Measurements from ENCODE around the gene CTXND1. TPM values are rescaled to one million over a fixed set of nuclear protein-coding genes. Genes with fewer than 3 reads are reported as not detected.

Gene CTXND1
- polyA plus RNA-seq, 2 donors = 0.02 TPM; not detected in 1

DNA sequence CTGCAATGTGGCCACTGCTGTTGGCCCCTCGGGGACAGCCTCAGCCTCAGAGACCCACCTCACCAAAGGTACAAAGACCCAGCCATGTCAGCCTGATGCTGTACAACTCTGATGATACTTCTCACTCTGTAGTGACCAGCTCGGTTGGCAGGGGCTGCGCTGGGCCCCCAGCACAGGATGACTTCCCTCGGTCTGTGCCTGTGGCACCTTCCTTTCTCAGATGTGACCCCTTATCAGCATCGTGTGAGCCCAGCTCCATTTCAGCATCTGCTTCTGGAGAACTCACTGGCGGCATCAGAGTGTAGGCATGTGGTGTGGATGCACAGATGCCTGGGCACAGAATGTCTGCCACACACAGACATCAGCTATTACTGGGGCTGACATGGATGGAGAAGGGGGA is 25.1 kb upstream of the CTXND1 start:
- H3K4me1 ChIP-seq (ENCODE audit: control insufficient read depth in 2 of 2, insufficient read depth in 2 of 2, low read length in 1 of 2) = no peaks in the 10 kb centered on the region
- no peaks in the 10 kb centered on the region for H3K27me3 ChIP-seq (ENCODE audit: control insufficient read depth in 1 of 2, insufficient read depth in 2 of 2, low read length in 2 of 2)
- no peaks in the 10 kb centered on the region for H3K9me3 ChIP-seq (ENCODE audit: control insufficient read depth in 2 of 2, insufficient read depth in 1 of 2, low read depth in 1 of 2, low read length in 1 of 2)
- 84% methylated on average over 6 of the region's 6 CpGs for WGBS, 2 donors
- H3K27ac ChIP-seq (ENCODE audit: low read depth in 2 of 2, low read length in 1 of 2) = no peak overlapping the region
- no peaks in the 10 kb centered on the region for H3K36me3 ChIP-seq (ENCODE audit: control insufficient read depth in 2 of 2, insufficient read depth in 2 of 2, low read length in 1 of 2)
- H3K4me3 ChIP-seq (ENCODE audit: low read depth in 1 of 2, low read length in 2 of 2) = no peak overlapping the region

DNA sequence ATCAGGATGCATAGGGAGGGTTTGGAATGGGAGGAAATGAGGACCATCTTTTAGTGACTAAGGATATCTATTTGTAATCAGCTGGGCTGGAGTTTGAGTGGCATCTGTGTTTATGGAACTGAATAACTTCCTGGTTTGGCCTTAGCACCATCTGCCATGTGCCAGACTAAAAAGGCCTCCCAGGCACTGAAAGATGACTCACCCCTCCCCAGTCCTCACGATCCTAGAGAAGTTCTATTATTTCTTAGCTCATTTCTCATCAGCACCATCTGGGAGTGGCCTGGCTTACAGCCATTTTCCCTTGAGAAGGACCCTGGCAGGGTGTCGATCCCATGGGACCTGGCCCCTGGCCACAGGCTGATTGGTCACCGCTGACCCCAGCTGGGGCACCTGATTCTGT is 23.9 kb upstream of the CTXND1 start:
- no peak overlapping the region for H3K4me3 ChIP-seq (ENCODE audit: low read depth in 1 of 2, low read length in 2 of 2)
- no peaks in the 10 kb centered on the region for H3K27me3 ChIP-seq (ENCODE audit: control insufficient read depth in 1 of 2, insufficient read depth in 2 of 2, low read length in 2 of 2)
- no peaks in the 10 kb centered on the region for H3K4me1 ChIP-seq (ENCODE audit: control insufficient read depth in 2 of 2, insufficient read depth in 2 of 2, low read length in 1 of 2)
- no peaks in the 10 kb centered on the region for H3K36me3 ChIP-seq (ENCODE audit: control insufficient read depth in 2 of 2, insufficient read depth in 2 of 2, low read length in 1 of 2)
- 48 to 59% methylated on average over 3 of the region's 3 CpGs for WGBS, 2 donors
- H3K9me3 ChIP-seq (ENCODE audit: control insufficient read depth in 2 of 2, insufficient read depth in 1 of 2, low read depth in 1 of 2, low read length in 1 of 2) = no peaks in the 10 kb centered on the region
- H3K27ac ChIP-seq (ENCODE audit: low read depth in 2 of 2, low read length in 1 of 2) = no peak overlapping the region

DNA sequence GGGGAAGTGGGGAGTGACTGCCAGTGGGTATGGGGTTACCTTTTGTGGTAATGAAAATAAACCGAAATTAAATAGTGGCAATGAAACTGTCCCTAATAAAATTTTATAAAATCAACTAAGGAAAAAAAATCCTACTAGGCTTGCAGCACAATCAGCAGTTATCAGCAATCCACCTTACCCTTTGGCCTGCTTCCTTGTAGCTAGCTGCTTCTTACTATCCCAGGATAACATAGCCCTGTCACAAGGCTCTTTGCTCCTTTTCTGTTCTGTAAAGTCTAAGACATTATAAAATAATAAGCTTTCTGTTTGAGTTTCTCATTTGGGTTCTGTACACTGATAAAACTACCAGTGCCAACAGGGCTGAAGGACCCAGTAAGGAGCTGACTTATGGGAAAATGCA is 23.0 kb upstream of the CTXND1 start:
- Histone ChIP-seq H3K27ac (ENCODE audit: low read depth in 2 of 2, low read length in 1 of 2) (no peak overlapping the region), H3K4me3 (ENCODE audit: low read depth in 1 of 2, low read length in 2 of 2) (no peak overlapping the region), H3K4me1 (ENCODE audit: control insufficient read depth in 2 of 2, insufficient read depth in 2 of 2, low read length in 1 of 2) (no peaks in the 10 kb centered on the region), H3K27me3 (ENCODE audit: control insufficient read depth in 1 of 2, insufficient read depth in 2 of 2, low read length in 2 of 2) (no peaks in the 10 kb centered on the region), H3K36me3 (ENCODE audit: control insufficient read depth in 2 of 2, insufficient read depth in 2 of 2, low read length in 1 of 2) (no peaks in the 10 kb centered on the region), H3K9me3 (ENCODE audit: control insufficient read depth in 2 of 2, insufficient read depth in 1 of 2, low read depth in 1 of 2, low read length in 1 of 2) (no peaks in the 10 kb centered on the region)
- WGBS, 2 donors = 71 to 85% methylated on average over 1 of the region's 1 CpG

DNA sequence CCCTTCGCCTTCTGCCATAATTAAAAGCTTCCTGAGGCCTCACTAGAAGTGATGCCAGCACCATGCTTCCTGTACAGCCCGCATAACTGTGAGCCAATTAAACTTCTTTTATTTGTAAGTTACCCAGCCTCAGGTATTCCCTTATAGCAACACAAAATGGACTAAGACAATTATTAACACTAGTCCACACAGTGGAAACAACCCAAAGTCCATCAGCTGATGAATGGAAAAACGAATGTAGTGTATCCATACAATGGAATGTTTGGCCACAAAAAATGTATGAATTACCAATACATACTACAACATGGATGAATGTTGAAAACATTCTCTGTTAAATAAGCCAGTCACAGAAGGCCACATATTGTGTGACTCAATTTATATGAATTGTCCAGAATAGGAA is 22.5 kb upstream of the CTXND1 start:
- no peaks in the 10 kb centered on the region for H3K27me3 ChIP-seq (ENCODE audit: control insufficient read depth in 1 of 2, insufficient read depth in 2 of 2, low read length in 2 of 2)
- 77 to 79% methylated on average over 3 of the region's 3 CpGs for WGBS, 2 donors
- H3K4me1 ChIP-seq (ENCODE audit: control insufficient read depth in 2 of 2, insufficient read depth in 2 of 2, low read length in 1 of 2) = no peaks in the 10 kb centered on the region
- no peaks in the 10 kb centered on the region for H3K36me3 ChIP-seq (ENCODE audit: control insufficient read depth in 2 of 2, insufficient read depth in 2 of 2, low read length in 1 of 2)
- H3K4me3 ChIP-seq (ENCODE audit: low read depth in 1 of 2, low read length in 2 of 2) = no peak overlapping the region
- no peaks in the 10 kb centered on the region for H3K9me3 ChIP-seq (ENCODE audit: control insufficient read depth in 2 of 2, insufficient read depth in 1 of 2, low read depth in 1 of 2, low read length in 1 of 2)
- H3K27ac ChIP-seq (ENCODE audit: low read depth in 2 of 2, low read length in 1 of 2) = no peak overlapping the region

DNA sequence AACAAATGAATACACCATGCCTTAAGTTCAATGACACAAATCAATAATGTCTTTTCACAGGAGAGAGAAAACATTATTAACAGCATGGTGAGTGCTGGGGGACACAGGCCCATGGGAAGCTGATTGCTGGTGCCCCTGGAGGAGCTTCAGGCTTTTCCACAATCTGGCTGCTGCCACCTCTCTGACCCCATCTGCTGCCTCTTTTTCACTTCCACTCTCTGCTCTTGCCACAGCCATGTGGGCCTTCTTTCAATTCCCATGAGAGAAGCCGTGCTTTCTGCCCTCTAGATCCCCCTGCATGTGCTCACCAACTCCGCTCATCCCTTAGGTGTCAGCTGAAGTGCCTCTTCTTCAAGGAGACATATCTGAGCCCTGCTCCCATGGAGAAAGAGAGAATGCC is 21.0 kb upstream of the CTXND1 start:
- Histone ChIP-seq H3K9me3 (ENCODE audit: control insufficient read depth in 2 of 2, insufficient read depth in 1 of 2, low read depth in 1 of 2, low read length in 1 of 2) (no peaks in the 10 kb centered on the region), H3K27ac (ENCODE audit: low read depth in 2 of 2, low read length in 1 of 2) (no peak overlapping the region), H3K4me1 (ENCODE audit: control insufficient read depth in 2 of 2, insufficient read depth in 2 of 2, low read length in 1 of 2) (no peaks in the 10 kb centered on the region), H3K4me3 (ENCODE audit: low read depth in 1 of 2, low read length in 2 of 2) (no peak overlapping the region), H3K27me3 (ENCODE audit: control insufficient read depth in 1 of 2, insufficient read depth in 2 of 2, low read length in 2 of 2) (no peaks in the 10 kb centered on the region), H3K36me3 (ENCODE audit: control insufficient read depth in 2 of 2, insufficient read depth in 2 of 2, low read length in 1 of 2) (no peaks in the 10 kb centered on the region)
- 83 to 85% methylated on average over 2 of the region's 2 CpGs for WGBS, 2 donors

DNA sequence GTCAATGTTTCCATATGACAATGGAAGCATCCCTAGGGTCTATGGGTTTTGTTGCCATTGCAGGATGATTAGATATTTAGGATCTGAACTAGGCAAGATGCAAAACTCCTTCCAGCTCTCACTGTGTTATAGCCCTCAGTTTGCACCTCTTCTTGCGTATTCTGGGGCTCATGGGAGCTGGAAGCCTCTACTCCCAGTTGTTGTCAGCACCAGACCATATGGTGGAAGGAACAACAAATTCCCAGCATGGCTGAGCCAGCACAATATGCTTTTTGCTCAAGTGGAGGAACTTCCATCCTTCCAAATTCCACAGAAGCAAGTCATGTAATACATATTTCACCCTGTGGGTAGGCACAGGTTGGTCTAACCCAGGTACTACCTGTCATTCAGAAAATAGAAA is 18.5 kb upstream of the CTXND1 start:
- H3K9me3 ChIP-seq (ENCODE audit: control insufficient read depth in 2 of 2, insufficient read depth in 1 of 2, low read depth in 1 of 2, low read length in 1 of 2) = no peaks in the 10 kb centered on the region
- no peaks in the 10 kb centered on the region for H3K4me1 ChIP-seq (ENCODE audit: control insufficient read depth in 2 of 2, insufficient read depth in 2 of 2, low read length in 1 of 2)
- H3K36me3 ChIP-seq (ENCODE audit: control insufficient read depth in 2 of 2, insufficient read depth in 2 of 2, low read length in 1 of 2) = no peaks in the 10 kb centered on the region
- no peaks in the 10 kb centered on the region for H3K27me3 ChIP-seq (ENCODE audit: control insufficient read depth in 1 of 2, insufficient read depth in 2 of 2, low read length in 2 of 2)
- no peak overlapping the region for H3K4me3 ChIP-seq (ENCODE audit: low read depth in 1 of 2, low read length in 2 of 2)
- no peak overlapping the region for H3K27ac ChIP-seq (ENCODE audit: low read depth in 2 of 2, low read length in 1 of 2)
- 76 to 80% methylated on average over 1 of the region's 1 CpG for WGBS, 2 donors

DNA sequence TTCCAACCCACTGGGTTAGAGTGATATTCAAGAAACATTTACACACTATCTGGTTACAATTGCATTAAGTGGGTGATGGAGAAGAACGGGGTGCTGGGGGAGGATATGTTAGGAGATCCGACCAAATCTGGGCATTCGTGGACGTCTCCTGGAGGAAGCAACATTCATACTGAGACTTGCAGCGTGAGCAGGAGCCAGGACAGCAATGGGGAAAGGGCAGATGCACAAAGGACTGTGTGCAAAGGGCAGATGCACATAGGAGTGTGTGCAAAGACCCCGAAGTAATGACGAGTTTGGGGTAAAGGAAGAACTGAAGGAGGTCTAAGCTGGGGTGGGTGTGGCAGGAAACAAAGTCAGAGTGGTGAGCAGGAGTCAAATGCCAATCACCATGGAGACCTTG is 16.1 kb upstream of the CTXND1 start:
- H3K27me3 ChIP-seq (ENCODE audit: control insufficient read depth in 1 of 2, insufficient read depth in 2 of 2, low read length in 2 of 2) = no peaks in the 10 kb centered on the region
- no peaks in the 10 kb centered on the region for H3K36me3 ChIP-seq (ENCODE audit: control insufficient read depth in 2 of 2, insufficient read depth in 2 of 2, low read length in 1 of 2)
- no peaks in the 10 kb centered on the region for H3K9me3 ChIP-seq (ENCODE audit: control insufficient read depth in 2 of 2, insufficient read depth in 1 of 2, low read depth in 1 of 2, low read length in 1 of 2)
- no peak overlapping the region for H3K27ac ChIP-seq (ENCODE audit: low read depth in 2 of 2, low read length in 1 of 2)
- 78 to 84% methylated on average over 7 of the region's 7 CpGs for WGBS, 2 donors
- H3K4me3 ChIP-seq (ENCODE audit: low read depth in 1 of 2, low read length in 2 of 2) = no peak overlapping the region
- H3K4me1 ChIP-seq (ENCODE audit: control insufficient read depth in 2 of 2, insufficient read depth in 2 of 2, low read length in 1 of 2) = no peaks in the 10 kb centered on the region

DNA sequence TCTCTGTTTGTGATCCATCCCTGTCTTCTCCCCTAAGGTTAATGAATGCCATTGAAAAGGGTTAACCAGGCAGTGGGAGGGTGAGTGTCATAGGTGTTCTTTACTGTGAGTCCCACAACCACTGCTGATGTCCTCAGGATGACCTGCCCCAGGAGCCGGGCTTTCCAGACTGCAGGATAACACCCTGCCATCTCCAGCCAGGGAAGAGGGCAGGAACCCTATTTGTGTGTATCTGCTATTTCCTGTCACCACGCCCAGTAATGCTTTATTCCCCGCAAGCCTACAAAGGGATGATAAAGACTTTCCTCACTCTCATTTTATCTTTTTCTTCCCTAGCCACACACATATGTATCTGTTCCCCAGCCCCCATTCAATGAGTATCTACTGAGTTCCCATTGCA is 15.6 kb upstream of the CTXND1 start:
- 50 to 54% methylated on average over 3 of the region's 3 CpGs for WGBS, 2 donors
- Histone ChIP-seq H3K27ac (ENCODE audit: low read depth in 2 of 2, low read length in 1 of 2) (no peak overlapping the region), H3K4me1 (ENCODE audit: control insufficient read depth in 2 of 2, insufficient read depth in 2 of 2, low read length in 1 of 2) (no peaks in the 10 kb centered on the region), H3K4me3 (ENCODE audit: low read depth in 1 of 2, low read length in 2 of 2) (no peak overlapping the region), H3K9me3 (ENCODE audit: control insufficient read depth in 2 of 2, insufficient read depth in 1 of 2, low read depth in 1 of 2, low read length in 1 of 2) (no peaks in the 10 kb centered on the region), H3K27me3 (ENCODE audit: control insufficient read depth in 1 of 2, insufficient read depth in 2 of 2, low read length in 2 of 2) (no peaks in the 10 kb centered on the region), H3K36me3 (ENCODE audit: control insufficient read depth in 2 of 2, insufficient read depth in 2 of 2, low read length in 1 of 2) (no peaks in the 10 kb centered on the region)

DNA sequence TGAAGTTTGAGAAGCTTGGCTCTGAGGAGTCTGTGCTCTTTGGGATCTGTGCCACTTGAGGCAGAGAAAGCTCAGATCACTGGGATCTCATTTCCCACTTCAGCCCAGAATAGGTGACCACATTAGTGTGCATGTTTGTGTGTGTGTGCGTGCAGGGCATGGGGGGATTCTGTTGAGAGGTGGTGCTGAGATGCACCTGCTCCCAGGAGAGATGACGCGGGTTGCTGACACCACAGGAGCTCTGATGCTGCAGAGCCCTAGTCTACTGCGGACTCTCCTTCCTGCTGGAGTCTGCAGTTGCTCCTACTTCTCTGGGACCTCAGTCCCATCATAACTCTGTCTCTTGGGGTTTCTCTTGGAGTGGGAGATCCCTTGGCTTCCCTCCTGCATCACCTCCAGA is 14.7 kb upstream of the CTXND1 start:
- WGBS, 2 donors = 87 to 88% methylated on average over 4 of the region's 4 CpGs
- Histone ChIP-seq H3K27me3 (ENCODE audit: control insufficient read depth in 1 of 2, insufficient read depth in 2 of 2, low read length in 2 of 2) (no peaks in the 10 kb centered on the region), H3K27ac (ENCODE audit: low read depth in 2 of 2, low read length in 1 of 2) (no peak overlapping the region), H3K4me3 (ENCODE audit: low read depth in 1 of 2, low read length in 2 of 2) (no peak overlapping the region), H3K36me3 (ENCODE audit: control insufficient read depth in 2 of 2, insufficient read depth in 2 of 2, low read length in 1 of 2) (no peaks in the 10 kb centered on the region), H3K9me3 (ENCODE audit: control insufficient read depth in 2 of 2, insufficient read depth in 1 of 2, low read depth in 1 of 2, low read length in 1 of 2) (no peaks in the 10 kb centered on the region), H3K4me1 (ENCODE audit: control insufficient read depth in 2 of 2, insufficient read depth in 2 of 2, low read length in 1 of 2) (no peaks in the 10 kb centered on the region)

DNA sequence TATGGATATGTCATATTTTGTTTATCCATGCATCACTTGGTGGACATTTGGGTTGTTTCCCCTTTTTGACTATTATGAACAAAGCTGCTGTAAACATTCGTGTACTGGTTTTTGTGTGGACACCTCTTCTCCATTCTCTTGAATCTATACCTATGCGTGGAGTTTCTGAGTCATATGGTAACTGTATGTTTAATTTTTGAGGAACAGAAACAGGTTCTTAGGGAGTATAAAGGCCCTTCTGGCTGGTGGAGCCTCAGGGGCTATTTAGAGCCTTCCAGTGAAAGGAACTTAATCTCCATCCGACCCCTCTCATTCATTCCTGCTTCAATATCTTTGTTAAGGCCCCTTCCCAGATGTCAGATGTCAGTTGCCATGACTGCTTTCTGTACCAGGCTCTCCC is 14.1 kb upstream of the CTXND1 start:
- 54 to 58% methylated on average over 3 of the region's 3 CpGs for WGBS, 2 donors
- Histone ChIP-seq H3K9me3 (ENCODE audit: control insufficient read depth in 2 of 2, insufficient read depth in 1 of 2, low read depth in 1 of 2, low read length in 1 of 2) (no peaks in the 10 kb centered on the region), H3K4me3 (ENCODE audit: low read depth in 1 of 2, low read length in 2 of 2) (no peak overlapping the region), H3K36me3 (ENCODE audit: control insufficient read depth in 2 of 2, insufficient read depth in 2 of 2, low read length in 1 of 2) (no peaks in the 10 kb centered on the region), H3K4me1 (ENCODE audit: control insufficient read depth in 2 of 2, insufficient read depth in 2 of 2, low read length in 1 of 2) (no peaks in the 10 kb centered on the region), H3K27me3 (ENCODE audit: control insufficient read depth in 1 of 2, insufficient read depth in 2 of 2, low read length in 2 of 2) (no peaks in the 10 kb centered on the region), H3K27ac (ENCODE audit: low read depth in 2 of 2, low read length in 1 of 2) (no peak overlapping the region)

All from esophagus (tissue), 2 donors.